Trophoblast cell (in vitro differentiated cells and primary cell): Measurements from ENCODE around the gene DPP6.

Experiments
- DNase-seq, 2 donors: peaks; one replicate each; pipeline ENCODE4 v3.0.0-alpha.2; 2016
- H2AFZ ChIP-seq: 2 replicates; pipeline ENCODE4 v1.6.1; 2013; ENCODE audit warnings: low read length, moderate library complexity, mild to moderate bottlenecking; ENCODE audit not compliant: insufficient read depth, poor library complexity
- H2AK5ac ChIP-seq: 2 replicates; pipeline ENCODE4 v1.6.1; 2013; ENCODE audit warnings: mild to moderate bottlenecking, low read length
- H2BK120ac ChIP-seq: 2 replicates; pipeline ENCODE4 v1.6.1; 2013; ENCODE audit warnings: low read length, mild to moderate bottlenecking, moderate library complexity; ENCODE audit not compliant: insufficient read depth, poor library complexity
- H2BK12ac ChIP-seq: 2 replicates; pipeline ENCODE4 v1.6.1; 2013; ENCODE audit warnings: mild to moderate bottlenecking, low read length, moderate library complexity
- H2BK5ac ChIP-seq: 2 replicates; pipeline ENCODE4 v1.6.1; 2013; ENCODE audit warnings: low read length, low read depth, moderate library complexity, mild to moderate bottlenecking; ENCODE audit not compliant: poor library complexity
- H3K14ac ChIP-seq: 2 replicates; pipeline ENCODE4 v1.6.1; 2013; ENCODE audit warnings: mild to moderate bottlenecking, low read length
- H3K18ac ChIP-seq: 2 replicates; pipeline ENCODE4 v1.6.1; 2013; ENCODE audit warnings: mild to moderate bottlenecking, low read length
- H3K23ac ChIP-seq: 2 replicates; pipeline ENCODE4 v1.6.1; 2013; ENCODE audit warnings: low read length
- H3K27ac ChIP-seq: 2 replicates; pipeline ENCODE4 v1.5.1; 2013; ENCODE audit warnings: low read depth, mild to moderate bottlenecking, inconsistent platforms, low read length, moderate library complexity
- H3K27me3 ChIP-seq: 2 replicates; pipeline ENCODE4 v1.6.1; 2013; ENCODE audit warnings: inconsistent platforms, mild to moderate bottlenecking, low read length, moderate library complexity; ENCODE audit not compliant: insufficient read depth
- H3K36me3 ChIP-seq, 2 experiments: 1 replicate in 1 of 2; 2 replicates in 1 of 2; pipeline ENCODE4 v1.6.1; 2013; ENCODE audit warnings: low read length in 2 of 2, mild to moderate bottlenecking in 2 of 2, moderate library complexity in 1 of 2; ENCODE audit not compliant: insufficient read depth in 2 of 2, control insufficient read depth in 1 of 2
- H3K4ac ChIP-seq: 2 replicates; pipeline ENCODE4 v1.6.1; 2013; ENCODE audit warnings: low read depth, mild to moderate bottlenecking, low read length, moderate library complexity
- H3K4me1 ChIP-seq, 2 experiments: 1 replicate in 1 of 2; 2 replicates in 1 of 2; pipeline ENCODE4 v1.6.1; 2013; ENCODE audit warnings: low read length in 2 of 2, mild to moderate bottlenecking in 2 of 2, moderate library complexity in 1 of 2; ENCODE audit not compliant: insufficient read depth in 2 of 2, control insufficient read depth in 1 of 2
- H3K4me2 ChIP-seq: 2 replicates; pipeline ENCODE4 v1.6.1; 2013; ENCODE audit warnings: inconsistent platforms, mild to moderate bottlenecking, low read length, moderate library complexity
- H3K4me3 ChIP-seq: 2 replicates; pipeline ENCODE4 v1.5.1; 2013; ENCODE audit warnings: mild to moderate bottlenecking, low read depth, low read length, inconsistent platforms
- H3K79me1 ChIP-seq: one replicate; pipeline ENCODE4 v1.6.1; 2013; ENCODE audit warnings: low read length
- H3K79me2 ChIP-seq: 2 replicates; pipeline ENCODE4 v1.6.1; 2013; ENCODE audit warnings: low read length, mild to moderate bottlenecking; ENCODE audit not compliant: control insufficient read depth, insufficient read depth, poor library complexity
- H3K9ac ChIP-seq: 2 replicates; pipeline ENCODE4 v1.6.1; 2013; ENCODE audit warnings: mild to moderate bottlenecking, low read length
- H3K9me3 ChIP-seq: 2 replicates; pipeline ENCODE4 v1.6.1; 2013; ENCODE audit warnings: low read depth, mild to moderate bottlenecking, control low read depth, inconsistent platforms, low read length; ENCODE audit not compliant: insufficient read depth
- H4K12ac ChIP-seq: 2 replicates; pipeline ENCODE4 v1.6.1; 2013; ENCODE audit warnings: low read depth, mild to moderate bottlenecking, low read length, moderate library complexity
- H4K8ac ChIP-seq: 2 replicates; pipeline ENCODE4 v1.6.1; 2013; ENCODE audit warnings: low read depth, mild to moderate bottlenecking, low read length, moderate library complexity
- H4K91ac ChIP-seq: one replicate; pipeline ENCODE4 v1.6.1; 2013; ENCODE audit warnings: low read depth, mild to moderate bottlenecking, low read length, moderate library complexity
- whole genome bisulfite sequencing: extraction: QIAGEN DNeasy Blood & Tissue Kit; methylation state at CpG from one replicate; pipeline ENCODE4 v1.1.7; 2013; ENCODE audit warnings: missing lambda C conversion rate; ENCODE audit not compliant: insufficient read length, insufficient coverage; ENCODE audit errors: extremely low coverage; 5-methylcytosine and 5-hydroxymethylcytosine counted together

The DPP6 gene

DNA sequence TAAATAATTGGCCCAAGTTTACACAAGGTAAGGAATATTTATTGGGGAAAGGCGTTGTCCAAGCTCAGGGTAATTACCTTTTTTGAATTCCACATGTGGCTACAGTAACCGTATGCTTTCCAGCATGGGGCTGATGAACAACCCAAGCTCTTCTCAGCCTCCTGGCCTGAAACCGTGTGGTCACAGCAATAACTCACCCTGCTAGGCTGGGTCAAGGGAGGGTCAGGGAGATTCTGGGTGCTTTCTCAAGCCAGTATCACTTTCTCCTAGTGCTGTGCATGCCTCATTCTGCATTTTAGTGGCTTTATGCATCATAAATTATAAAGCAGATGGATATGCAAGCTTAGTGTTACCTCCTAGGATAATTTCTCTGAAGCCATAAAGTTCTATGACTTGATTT lies 676.9 kb downstream of the DPP6 start:
- WGBS, result no CpG with 5 or more reads among the region's 3 CpGs
- no peak overlapping the region for H4K91ac ChIP-seq
- no peak overlapping the region for H2BK120ac ChIP-seq

DNA sequence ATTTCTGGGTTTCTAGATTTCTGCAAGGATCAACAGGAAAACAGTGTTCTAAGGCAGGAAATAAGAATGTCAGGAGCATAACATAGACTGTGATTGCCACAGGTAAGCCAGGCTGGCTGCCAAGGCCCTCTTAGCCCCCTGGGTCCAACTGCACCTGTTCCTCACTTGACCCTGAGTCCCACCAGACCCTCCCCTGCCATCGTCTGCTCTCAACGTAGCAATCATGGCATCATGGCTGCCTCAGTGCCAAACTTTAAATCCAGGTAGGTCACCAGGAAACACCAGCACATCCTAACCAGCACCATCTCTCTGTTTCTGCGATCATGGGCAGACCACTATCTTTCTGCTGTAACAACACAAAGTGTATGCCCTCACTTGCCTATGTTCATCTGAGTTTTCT lies 683.6 kb downstream of the DPP6 start:
- H3K79me1 ChIP-seq, result no peaks in the 10 kb centered on the region
- no peak overlapping the region for H3K4ac ChIP-seq
- H3K4me1 ChIP-seq, result no peaks in the 10 kb centered on the region
- no peak overlapping the region for H3K14ac ChIP-seq
- H3K27me3 ChIP-seq, result no peaks in the 10 kb centered on the region
- no peak overlapping the region for H2AK5ac ChIP-seq
- H2BK12ac ChIP-seq, result no peak overlapping the region
- no peak overlapping the region for H3K9ac ChIP-seq
- no peak overlapping the region for H3K27ac ChIP-seq
- no peak overlapping the region for H4K12ac ChIP-seq
- H4K8ac ChIP-seq, result no peak overlapping the region
- H3K4me2 ChIP-seq, result no peak overlapping the region
- no peak overlapping the region for H3K23ac ChIP-seq
- peaks cover 3% of the 10 kb centered on the region for H3K9me3 ChIP-seq
- H3K18ac ChIP-seq, result no peak overlapping the region
- H3K4me3 ChIP-seq, result no peak overlapping the region
- H2BK5ac ChIP-seq, result no peak overlapping the region
- H4K91ac ChIP-seq, result no peak overlapping the region
- H2BK120ac ChIP-seq, result no peak overlapping the region
- H2AFZ ChIP-seq, result no peak overlapping the region
- no peak for DNase-seq
- H3K36me3 ChIP-seq, result no peaks in the 10 kb centered on the region
- no peaks in the 10 kb centered on the region for H3K79me2 ChIP-seq
- WGBS, result no CpG with 5 or more reads among the region's 3 CpGs

More for the DNA sequence above, 676.9 kb downstream of the DPP6 start:
- Histone ChIP-seq H2AFZ (no peak overlapping the region), H3K23ac (no peak overlapping the region), H4K8ac (no peak overlapping the region), H3K36me3 (no peaks in the 10 kb centered on the region), H2AK5ac (no peak overlapping the region), H3K27me3 (no peaks in the 10 kb centered on the region), H3K4me1 (no peaks in the 10 kb centered on the region), H3K18ac (no peak overlapping the region), H3K4me3 (no peak overlapping the region), H3K27ac (no peak overlapping the region), H3K4ac (no peak overlapping the region), H3K14ac (no peak overlapping the region), H3K9me3 (peaks cover 16% of the 10 kb centered on the region), H2BK12ac (no peak overlapping the region), H3K4me2 (no peak overlapping the region), H3K9ac (no peak overlapping the region), H2BK5ac (no peak overlapping the region), H4K12ac (no peak overlapping the region), H3K79me1 (no peaks in the 10 kb centered on the region), H3K79me2 (no peaks in the 10 kb centered on the region)
- no peak for DNase-seq

DNA sequence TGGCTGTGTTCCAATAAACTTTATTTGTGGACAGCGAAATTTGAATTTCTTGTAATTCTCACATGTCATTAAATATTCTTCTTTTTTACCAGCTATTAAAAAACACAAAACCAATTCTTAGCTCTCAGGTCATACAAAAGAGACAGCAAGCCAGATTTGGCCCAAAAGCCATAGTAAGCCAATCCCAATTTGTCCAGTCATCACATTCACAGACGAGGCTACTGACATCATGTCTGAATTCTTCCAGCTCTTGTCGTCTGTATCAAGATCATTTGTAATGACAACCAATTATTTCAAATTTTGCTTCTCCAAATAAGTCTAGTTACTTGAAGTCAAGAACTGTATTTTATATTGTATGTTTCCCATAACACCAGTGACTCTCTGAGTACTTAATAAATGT lies 684.2 kb downstream of the DPP6 start:
- Histone ChIP-seq H4K91ac (no peak overlapping the region), H3K14ac (no peak overlapping the region), H3K4ac (no peak overlapping the region), H2AK5ac (no peak overlapping the region), H3K27me3 (no peaks in the 10 kb centered on the region), H3K9ac (no peak overlapping the region), H3K23ac (no peak overlapping the region), H3K18ac (no peak overlapping the region), H3K36me3 (no peaks in the 10 kb centered on the region), H3K79me1 (no peaks in the 10 kb centered on the region), H2BK12ac (no peak overlapping the region), H3K4me2 (no peak overlapping the region), H4K12ac (no peak overlapping the region), H2AFZ (no peak overlapping the region), H4K8ac (no peak overlapping the region), H3K4me1 (no peaks in the 10 kb centered on the region), H2BK120ac (no peak overlapping the region), H3K9me3 (peaks cover 3% of the 10 kb centered on the region), H3K27ac (no peak overlapping the region), H3K4me3 (no peak overlapping the region), H2BK5ac (no peak overlapping the region), H3K79me2 (no peaks in the 10 kb centered on the region)
- DNase-seq, result no peak
- WGBS, result no CpG with 5 or more reads among the region's 3 CpGs

GRCh38 chr7:154738216-154738615 lies 686.0 kb downstream of the DPP6 start:
- H3K9ac ChIP-seq, result no peak overlapping the region

More at GRCh38 chr7:154738216-154738615, 686.0 kb downstream of the DPP6 start:
- Histone ChIP-seq H3K4me1 (no peaks in the 10 kb centered on the region), H3K4me2 (no peak overlapping the region), H3K18ac (no peak overlapping the region), H2AFZ (no peak overlapping the region), H3K79me1 (no peaks in the 10 kb centered on the region), H3K36me3 (no peaks in the 10 kb centered on the region), H3K27me3 (no peaks in the 10 kb centered on the region), H4K8ac (no peak overlapping the region), H3K9me3 (peaks cover 2% of the 10 kb centered on the region), H2AK5ac (no peak overlapping the region), H4K91ac (no peak overlapping the region), H3K14ac (no peak overlapping the region), H2BK12ac (no peak overlapping the region), H3K27ac (no peak overlapping the region), H2BK120ac (no peak overlapping the region), H3K23ac (no peak overlapping the region), H3K4me3 (no peak overlapping the region), H3K79me2 (no peaks in the 10 kb centered on the region), H4K12ac (no peak overlapping the region), H3K4ac (no peak overlapping the region), H2BK5ac (no peak overlapping the region)
- DNase-seq, result no peak
- no CpG with 5 or more reads among the region's 5 CpGs for WGBS
